Measurements from ENCODE around the gene FHOD3. TPM values are rescaled to one million over a fixed set of nuclear protein-coding genes. Genes with fewer than 3 reads are reported as not detected.

FHOD3 gene
- total and polyA plus RNA-seq, 5 experiments from 2014 or later = not detected

DNA sequence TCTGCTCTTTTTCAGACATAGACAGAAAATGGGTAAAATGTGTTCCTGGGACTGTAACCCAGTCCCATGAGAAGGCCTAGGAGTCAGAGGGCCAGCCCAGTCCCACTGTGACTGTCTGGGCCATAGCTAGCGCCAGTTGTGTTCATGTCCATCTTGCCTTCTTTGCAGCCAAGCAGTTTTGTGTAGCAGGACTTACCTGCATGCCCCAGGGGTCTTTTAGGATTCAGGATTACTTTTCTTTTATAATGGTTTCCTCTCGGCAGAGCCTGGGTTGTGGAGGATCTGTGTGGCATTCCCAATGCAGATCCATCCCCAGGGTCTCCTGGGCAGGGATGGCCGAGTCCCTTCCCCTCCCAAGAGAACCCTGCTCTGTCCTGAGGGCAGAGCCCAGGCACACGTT is 90.8 kb downstream of the FHOD3 start:
- H3K27ac Mint-ChIP-seq = no peak overlapping the region
- DNase-seq (no peak), ATAC-seq (no peak)
- H3K36me3 Mint-ChIP-seq = no peaks in the 10 kb centered on the region
- H3K27me3 Mint-ChIP-seq = peaks cover 0 to 20% (median 5%) of the 10 kb centered on the region in 5 donors
- H3K4me1 Mint-ChIP-seq = no peaks in the 10 kb centered on the region
- H3K4me3 Mint-ChIP-seq = no peak overlapping the region
- POLR2A ChIA-PET = no interaction called here
- no peaks in the 10 kb centered on the region for H3K9me3 Mint-ChIP-seq

DNA sequence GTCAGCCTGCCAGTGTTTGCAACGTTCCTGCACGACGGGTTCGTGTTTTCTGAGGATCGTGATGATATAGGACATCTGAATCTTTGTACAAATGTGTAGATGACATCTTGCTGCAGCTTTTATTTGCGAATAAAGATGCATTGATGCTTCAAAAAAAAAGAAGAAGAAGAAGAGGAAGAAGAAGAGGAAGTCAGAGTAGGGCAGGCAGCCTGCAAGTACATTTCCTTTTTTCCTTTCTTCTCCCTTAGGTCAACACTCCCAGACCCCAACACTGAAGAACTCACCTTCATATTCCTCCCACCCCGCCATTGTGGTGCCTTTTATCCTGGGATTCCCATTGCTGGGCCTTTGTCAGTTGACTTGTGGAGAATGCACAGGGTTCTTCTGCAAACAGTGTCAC is 91.5 kb downstream of the FHOD3 start:
- Mint-ChIP-seq H3K27ac (no peak overlapping the region), H3K27me3 (peaks cover 0 to 27% (median 8%) of the 10 kb centered on the region in 5 donors), H3K4me3 (no peak overlapping the region), H3K36me3 (peaks cover 0 to 4% (median 0%) of the 10 kb centered on the region in 3 donors), H3K9me3 (peaks cover 0 to 7% (median under 1%) of the 10 kb centered on the region in 9 donors), H3K4me1 (no peaks in the 10 kb centered on the region)
- POLR2A ChIA-PET = no interaction called here
- no peak for ATAC-seq
- DNase-seq = no peak

- Mint-ChIP-seq H3K9me3 (peaks cover 0 to 13% (median 5%) of the 10 kb centered on the region in 9 donors), H3K4me3 (no peak overlapping the region), H3K27ac (peak overlapping the region in 1 of 10 donors; percentile 2), H3K27me3 (peaks cover 0 to 27% (median 8%) of the 10 kb centered on the region in 5 donors), H3K4me1 (no peaks in the 10 kb centered on the region), H3K36me3 (peaks cover 0 to 7% (median 0%) of the 10 kb centered on the region in 3 donors)
- ATAC-seq (no peak), DNase-seq (no peak)
- POLR2A ChIA-PET = no interaction called here
Measured at GRCh38 chr18:36389811-36390581, 92.5 kb downstream of the FHOD3 start.

DNA sequence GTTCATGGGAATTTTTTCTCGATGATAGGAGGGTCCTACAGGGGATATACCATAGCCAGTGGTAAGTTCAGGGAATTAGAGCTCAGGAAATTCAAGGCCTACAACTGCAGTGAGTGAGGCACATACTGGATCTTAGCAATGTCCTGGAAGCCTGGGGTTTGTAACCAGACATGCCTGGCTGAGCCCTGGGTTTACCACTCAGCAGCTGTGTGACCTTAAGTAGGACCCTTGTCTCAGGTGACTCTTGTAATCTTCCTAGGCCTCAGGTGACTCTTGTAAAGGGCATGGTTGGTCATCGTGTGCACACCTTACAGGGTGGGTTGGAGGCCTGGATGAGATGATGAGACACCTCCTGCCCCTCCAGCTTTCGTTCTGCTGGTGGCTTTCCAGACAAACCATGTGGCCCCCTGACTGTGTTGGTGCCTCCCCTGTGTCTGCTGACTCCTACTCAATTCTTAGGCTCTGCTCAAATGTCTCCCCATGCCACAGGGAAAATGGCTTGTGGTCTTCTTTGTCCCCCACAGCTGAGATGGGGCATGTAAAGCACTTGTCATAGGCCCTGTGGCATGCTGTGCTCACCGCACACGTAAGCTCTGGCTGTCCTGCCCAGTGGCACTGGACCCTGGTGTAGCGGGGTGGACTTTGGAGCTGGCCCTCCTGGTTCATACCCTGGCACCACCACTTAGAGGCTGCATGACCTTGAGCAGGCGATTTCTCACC is 94.1 kb downstream of the FHOD3 start:
- no peak for DNase-seq
- Mint-ChIP-seq H3K27me3 (peaks cover 0 to 27% (median 8%) of the 10 kb centered on the region in 5 donors), H3K9me3 (peaks cover 0 to 25% (median 7%) of the 10 kb centered on the region in 9 donors), H3K4me1 (no peaks in the 10 kb centered on the region), H3K36me3 (peaks cover 0 to 7% (median 0%) of the 10 kb centered on the region in 3 donors), H3K4me3 (no peak overlapping the region), H3K27ac (no peak overlapping the region)
- POLR2A ChIA-PET = no interaction called here
- no peak for ATAC-seq

DNA sequence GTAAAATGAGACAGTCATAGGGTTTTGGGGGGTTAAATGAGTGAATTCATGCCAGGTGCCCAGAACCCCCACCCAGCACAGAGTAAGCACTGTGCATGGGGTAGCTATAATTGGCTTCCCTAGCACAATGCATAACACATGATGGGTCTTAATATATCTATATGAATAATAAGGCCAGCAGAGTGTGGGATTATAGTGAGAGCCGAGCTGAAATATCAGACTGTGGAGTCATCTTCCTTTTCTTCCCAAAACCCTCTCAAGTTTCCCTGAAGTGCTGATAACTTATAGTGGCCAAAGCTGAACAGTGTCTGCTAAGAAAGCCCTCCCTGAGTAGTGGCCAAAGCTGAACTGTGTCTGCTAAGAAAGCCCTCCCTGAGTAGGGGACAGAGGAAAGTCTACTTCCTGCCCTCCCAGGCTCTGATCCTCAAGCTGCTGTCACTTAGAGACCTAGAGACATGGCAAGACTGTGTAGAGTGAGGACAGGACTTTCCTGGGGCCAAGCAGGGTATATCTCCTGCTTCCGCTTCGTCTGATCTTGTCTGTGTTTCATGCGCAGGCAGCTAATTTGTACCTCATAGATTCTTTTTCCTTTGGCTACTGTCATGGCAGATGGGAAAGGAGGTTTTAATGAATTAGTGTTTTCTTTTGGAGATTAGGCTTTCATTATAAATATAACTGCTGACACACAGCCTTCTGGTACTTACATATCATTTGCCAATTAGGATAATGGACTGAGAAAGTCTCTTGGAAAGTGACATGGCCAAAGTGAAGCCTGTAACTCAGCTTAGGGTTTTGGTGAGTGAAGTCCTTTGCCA is 94.9 kb downstream of the FHOD3 start:
- Mint-ChIP-seq H3K4me1 (no peaks in the 10 kb centered on the region), H3K36me3 (peaks cover 0 to 7% (median 0%) of the 10 kb centered on the region in 3 donors)

GRCh38 chr18:36392979-36393287 is 95.4 kb downstream of the FHOD3 start:
- POLR2A ChIA-PET = no interaction called here
- DNase-seq = no peak
- peaks cover 0 to 27% (median 8%) of the 10 kb centered on the region in 5 donors for H3K27me3 Mint-ChIP-seq
- H3K4me3 Mint-ChIP-seq = no peak overlapping the region
- no peak overlapping the region for H3K27ac Mint-ChIP-seq
- peaks cover 0 to 7% (median 0%) of the 10 kb centered on the region in 3 donors for H3K36me3 Mint-ChIP-seq
- H3K9me3 Mint-ChIP-seq = peaks cover 0 to 31% (median 9%) of the 10 kb centered on the region in 9 donors
- no peaks in the 10 kb centered on the region for H3K4me1 Mint-ChIP-seq
- no peak for ATAC-seq

More for the DNA sequence above, 94.9 kb downstream of the FHOD3 start:
- Mint-ChIP-seq H3K27me3 (peaks cover 0 to 27% (median 8%) of the 10 kb centered on the region in 5 donors), H3K9me3 (peaks cover 0 to 31% (median 9%) of the 10 kb centered on the region in 9 donors), H3K27ac (no peak overlapping the region), H3K4me3 (no peak overlapping the region)
- ATAC-seq (no peak), DNase-seq (no peak)
- POLR2A ChIA-PET = no interaction called here

GRCh38 chr18:36394486-36394885 is 97.0 kb downstream of the FHOD3 start:
- Mint-ChIP-seq H3K4me3 (no peak overlapping the region), H3K27me3 (peaks cover 4 to 27% (median 10%) of the 10 kb centered on the region in 5 donors)
- ATAC-seq = no peak

GRCh38 chr18:36396190-36396589 is 98.7 kb downstream of the FHOD3 start:
- no peak overlapping the region for H3K27ac Mint-ChIP-seq
- ATAC-seq (no peak), DNase-seq (no peak)
- H3K9me3 Mint-ChIP-seq = peaks cover 0 to 31% (median 9%) of the 10 kb centered on the region in 9 donors
- peaks cover 0 to 7% (median 0%) of the 10 kb centered on the region in 3 donors for H3K36me3 Mint-ChIP-seq
- POLR2A ChIA-PET = no interaction called here
- no peaks in the 10 kb centered on the region for H3K4me1 Mint-ChIP-seq
- H3K27me3 Mint-ChIP-seq = peaks cover 4 to 27% (median 7%) of the 10 kb centered on the region in 5 donors
- H3K4me3 Mint-ChIP-seq = no peak overlapping the region

More at GRCh38 chr18:36394486-36394885, 97.0 kb downstream of the FHOD3 start:
- POLR2A ChIA-PET = no interaction called here
- H3K4me1 Mint-ChIP-seq = no peaks in the 10 kb centered on the region
- H3K27ac Mint-ChIP-seq = no peak overlapping the region
- peaks cover 0 to 31% (median 9%) of the 10 kb centered on the region in 9 donors for H3K9me3 Mint-ChIP-seq
- peaks cover 0 to 7% (median 0%) of the 10 kb centered on the region in 3 donors for H3K36me3 Mint-ChIP-seq
- no peak for DNase-seq

DNA sequence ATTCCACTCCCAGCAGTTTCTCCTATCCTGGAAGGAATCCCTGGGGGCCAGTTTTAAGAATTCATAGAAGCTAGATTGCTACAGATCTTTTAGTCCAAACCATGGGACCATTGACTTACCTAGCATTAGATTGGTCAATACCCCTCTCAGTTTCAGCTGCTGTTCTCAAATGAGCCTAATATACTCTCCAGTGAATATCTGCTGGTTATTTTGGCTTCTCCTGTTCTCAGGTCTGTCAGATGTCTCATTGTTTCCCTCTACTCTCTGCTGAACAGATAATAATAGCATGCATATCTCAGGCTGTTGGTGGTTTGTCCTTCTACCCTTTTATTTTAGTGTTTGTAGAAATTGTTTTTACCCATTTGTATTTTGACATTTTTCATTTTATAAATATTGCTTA is 99.5 kb downstream of the FHOD3 start:
- H3K4me1 Mint-ChIP-seq = no peaks in the 10 kb centered on the region
- POLR2A ChIA-PET = no interaction called here
- H3K27ac Mint-ChIP-seq = no peak overlapping the region
- H3K4me3 Mint-ChIP-seq = no peak overlapping the region
- ATAC-seq (no peak), DNase-seq (no peak)
- peaks cover 0 to 7% (median 0%) of the 10 kb centered on the region in 3 donors for H3K36me3 Mint-ChIP-seq
- peaks cover 0 to 31% (median 9%) of the 10 kb centered on the region in 9 donors for H3K9me3 Mint-ChIP-seq
- peaks cover 4 to 20% (median 7%) of the 10 kb centered on the region in 5 donors for H3K27me3 Mint-ChIP-seq

DNA sequence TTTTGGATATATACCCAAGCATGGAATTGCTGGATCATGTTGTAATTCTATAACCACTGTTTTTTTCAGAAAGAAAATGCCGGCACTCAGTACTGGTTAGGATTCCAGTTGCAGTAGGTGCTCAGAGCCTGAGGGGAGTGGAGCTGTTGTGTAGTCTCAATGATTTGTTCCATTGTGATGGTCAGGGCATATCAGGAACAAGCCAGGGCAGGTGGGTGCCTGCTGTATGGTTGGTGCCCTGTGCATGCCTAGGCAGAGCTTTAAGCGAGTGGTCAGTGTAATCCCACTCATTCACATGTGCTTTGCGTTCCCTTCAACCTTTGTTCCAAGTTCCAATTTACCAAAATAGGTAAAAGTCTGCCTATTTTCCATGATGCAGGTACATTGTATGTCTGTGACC is 100.9 kb downstream of the FHOD3 start:
- peaks cover 4 to 19% (median 5%) of the 10 kb centered on the region in 5 donors for H3K27me3 Mint-ChIP-seq
- H3K4me3 Mint-ChIP-seq = no peak overlapping the region
- no peak overlapping the region for H3K27ac Mint-ChIP-seq
- peaks cover 0 to 7% (median 0%) of the 10 kb centered on the region in 3 donors for H3K36me3 Mint-ChIP-seq
- DNase-seq (no peak), ATAC-seq (no peak)
- POLR2A ChIA-PET = no interaction called here
- H3K9me3 Mint-ChIP-seq = peaks cover 0 to 31% (median 9%) of the 10 kb centered on the region in 9 donors
- H3K4me1 Mint-ChIP-seq = no peaks in the 10 kb centered on the region

GRCh38 chr18:36399055-36399454 is 101.5 kb downstream of the FHOD3 start:
- Mint-ChIP-seq H3K4me3 (no peak overlapping the region), H3K9me3 (peaks cover 0 to 26% (median 6%) of the 10 kb centered on the region in 9 donors), H3K36me3 (peaks cover 0 to 3% (median 0%) of the 10 kb centered on the region in 3 donors), H3K27ac (no peak overlapping the region), H3K4me1 (no peaks in the 10 kb centered on the region), H3K27me3 (peaks cover 4 to 15% (median 4%) of the 10 kb centered on the region in 5 donors)
- POLR2A ChIA-PET = no interaction called here
- ATAC-seq (no peak), DNase-seq (no peak)

DNA sequence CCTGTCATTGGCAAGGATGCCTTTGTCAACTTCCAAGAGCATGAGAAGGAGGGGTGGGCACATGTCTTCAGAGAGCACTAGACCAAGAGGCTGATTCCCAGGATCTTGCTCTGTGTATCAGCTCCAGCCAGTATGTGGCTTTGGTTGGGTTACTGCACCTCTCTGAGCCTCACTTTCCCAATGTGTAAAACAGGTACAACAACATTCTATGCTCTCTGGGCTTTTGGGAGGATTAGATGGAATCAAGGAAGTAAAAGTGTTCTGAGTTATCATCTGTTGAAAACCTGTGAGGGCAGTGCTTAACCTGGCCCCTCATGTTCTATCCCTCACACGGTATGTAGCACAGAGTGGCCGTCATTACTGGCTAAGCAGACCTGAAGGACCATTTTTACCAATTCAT is 103.9 kb downstream of the FHOD3 start:
- ATAC-seq (no peak), DNase-seq (no peak)
- H3K36me3 Mint-ChIP-seq = no peaks in the 10 kb centered on the region

More for the DNA sequence above, 103.9 kb downstream of the FHOD3 start:
- H3K27me3 Mint-ChIP-seq = peaks cover 3 to 15% (median 4%) of the 10 kb centered on the region in 5 donors
- POLR2A ChIA-PET = no interaction called here
- H3K9me3 Mint-ChIP-seq = peaks cover 0 to 10% (median 0%) of the 10 kb centered on the region in 9 donors
- H3K4me3 Mint-ChIP-seq = no peak overlapping the region
- H3K4me1 Mint-ChIP-seq = no peaks in the 10 kb centered on the region
- no peak overlapping the region for H3K27ac Mint-ChIP-seq

Data from naive thymus-derived CD8-positive, alpha-beta T cell (primary cell).